ENCODE data around the gene STAT5B.
A peak's percentile ranks its signal among the peaks of the same experiment; 100 is the strongest.
"Not testable (repeated sequence)": the region's sequence is repeated elsewhere in the genome, so short reads cannot be mapped to it uniquely, and the experiment has no call there.

STAT5B gene

GRCh38 chr17:42308446-42308845 is 32.3 kb upstream of the STAT5B start:
- peak overlapping the region; percentile 7; the same call in 1 of the 2 replicates for H3K4me3 ChIP-seq (ENCODE audit: low read length)
- no peak for DNase-seq (ENCODE audit: low read depth, low spot score)

- no peak for DNase-seq (ENCODE audit: low read depth, low spot score)
- H3K4me3 ChIP-seq (ENCODE audit: low read length) = peak overlapping the region; percentile 57
Observed at GRCh38 chr17:42307362-42307927, 31.3 kb upstream of the STAT5B start.

GRCh38 chr17:42306385-42306667 is 30.1 kb upstream of the STAT5B start:
- no peak for DNase-seq (ENCODE audit: low read depth, low spot score)
- H3K4me3 ChIP-seq (ENCODE audit: low read length) = peak overlapping the region; percentile 57

GRCh38 chr17:42305543-42306384 is 29.6 kb upstream of the STAT5B start:
- peak; percentile 87 for DNase-seq (ENCODE audit: low read depth, low spot score)
- peak overlapping the region; percentile 57 for H3K4me3 ChIP-seq (ENCODE audit: low read length)

GRCh38 chr17:42305031-42305330 is 28.8 kb upstream of the STAT5B start:
- not testable (repeated sequence) for H3K4me3 ChIP-seq (ENCODE audit: low read length); DNase-seq (ENCODE audit: low read depth, low spot score)

GRCh38 chr17:42304187-42305030 is 28.2 kb upstream of the STAT5B start:
- no peak overlapping the region for H3K4me3 ChIP-seq (ENCODE audit: low read length)
- DNase-seq (ENCODE audit: low read depth, low spot score) = no peak

- DNase-seq (ENCODE audit: low read depth, low spot score) = no peak
- H3K4me3 ChIP-seq (ENCODE audit: low read length) = no peak overlapping the region
Observed at GRCh38 chr17:42303694-42304093, 27.5 kb upstream of the STAT5B start.

GRCh38 chr17:42301022-42301421 is 24.8 kb upstream of the STAT5B start:
- no peak for DNase-seq (ENCODE audit: low read depth, low spot score)
- no peak overlapping the region for H3K4me3 ChIP-seq (ENCODE audit: low read length)

- not testable (repeated sequence) for H3K4me3 ChIP-seq (ENCODE audit: low read length); DNase-seq (ENCODE audit: low read depth, low spot score)
Observed at GRCh38 chr17:42299913-42300312, 23.7 kb upstream of the STAT5B start.

GRCh38 chr17:42299361-42299760 is 23.2 kb upstream of the STAT5B start:
- not testable (repeated sequence) for H3K4me3 ChIP-seq (ENCODE audit: low read length); DNase-seq (ENCODE audit: low read depth, low spot score)

- DNase-seq (ENCODE audit: low read depth, low spot score); H3K4me3 ChIP-seq (ENCODE audit: low read length): not testable (repeated sequence)
Observed at GRCh38 chr17:42297775-42298174, 21.6 kb upstream of the STAT5B start.

- no peak overlapping the region for H3K4me3 ChIP-seq (ENCODE audit: low read length)
- no peak for DNase-seq (ENCODE audit: low read depth, low spot score)
Observed at GRCh38 chr17:42296012-42296411, 19.8 kb upstream of the STAT5B start.

GRCh38 chr17:42294469-42295398 is 18.5 kb upstream of the STAT5B start:
- H3K4me3 ChIP-seq (ENCODE audit: low read length) = no peak overlapping the region
- no peak for DNase-seq (ENCODE audit: low read depth, low spot score)

- H3K4me3 ChIP-seq (ENCODE audit: low read length) = no peak overlapping the region
- no peak for DNase-seq (ENCODE audit: low read depth, low spot score)
Observed at GRCh38 chr17:42291129-42291528, 14.9 kb upstream of the STAT5B start.

- DNase-seq (ENCODE audit: low read depth, low spot score) = no peak
- H3K4me3 ChIP-seq (ENCODE audit: low read length) = no peak overlapping the region
Observed at GRCh38 chr17:42290577-42290976, 14.4 kb upstream of the STAT5B start.

GRCh38 chr17:42289611-42290181 is 13.5 kb upstream of the STAT5B start:
- no peak for DNase-seq (ENCODE audit: low read depth, low spot score)
- H3K4me3 ChIP-seq (ENCODE audit: low read length) = no peak overlapping the region

- DNase-seq (ENCODE audit: low read depth, low spot score) = no peak
- H3K4me3 ChIP-seq (ENCODE audit: low read length) = no peak overlapping the region
Observed at GRCh38 chr17:42288803-42289610, 12.8 kb upstream of the STAT5B start.

Measured in Jurkat, Clone E6-1 (cell line).